Measurements from ENCODE around the gene KRTAP4-11.

DNA sequence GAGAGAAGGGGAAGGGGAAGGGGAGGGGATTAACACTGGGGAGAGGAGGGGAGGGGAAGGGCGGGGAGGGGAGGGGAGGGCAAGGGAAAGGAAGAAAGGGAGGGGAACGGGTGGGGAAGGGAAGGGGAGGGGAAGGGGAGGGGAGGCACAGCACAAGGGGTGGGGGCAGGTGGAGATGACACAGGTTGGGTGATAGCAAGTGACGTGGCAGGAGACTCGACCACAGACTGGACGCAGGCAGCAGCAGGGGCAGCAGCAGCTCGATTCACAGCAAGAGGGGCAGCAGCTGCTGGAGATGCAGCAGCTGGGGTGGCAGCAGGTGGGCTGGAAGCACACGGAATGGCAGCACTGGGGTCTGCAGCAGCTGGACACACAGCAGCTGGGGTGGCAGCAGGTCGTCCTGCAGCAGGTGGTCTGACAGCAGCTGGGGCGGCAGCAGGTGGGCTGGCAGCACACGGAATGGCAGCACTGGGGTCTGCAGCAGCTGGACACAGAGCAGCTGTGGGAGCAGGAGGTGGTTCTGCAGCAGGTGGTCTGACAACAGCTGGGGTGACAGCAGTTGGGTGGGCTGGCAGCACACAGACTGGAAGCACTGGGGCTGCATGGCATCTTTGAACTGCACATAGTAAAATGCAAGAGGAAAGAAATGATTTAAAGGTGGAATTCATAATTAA lies 16.4 kb downstream of the KRTAP4-11 start, which contains the start of gene KRTAP4-16:
- no peak for TF ChIP-seq CTCF (IDR thresholded peaks at IDR 0.05; ENCODE audit: low read depth, low read length, poor library complexity, severe bottlenecking)
- TF ChIP-seq EZH2phosphoT487 (IDR thresholded peaks at IDR 0.05; ENCODE audit: borderline replicate concordance, low read length): no peak

All from DOHH2 (cell line).